MCF 10A (cell line): Measurements from ENCODE around the gene ANXA8. TPM values are rescaled to one million over a fixed set of nuclear protein-coding genes. Genes with fewer than 3 reads are reported as not detected.
A peak's percentile ranks its signal among the peaks of the same experiment; 100 is the strongest.

Experiments
- BruUV-seq: library from RNA; stranded (reverse); fragments of 400-500 nt; replicated peaks from 2 replicates; lab custom pipeline; 2021; lab: Mats Ljungman, UMichigan
- CTCF ChIA-PET: fragments of 300-600 bp; sonication (Branson Sonifier 250); formaldehyde crosslinking; extraction: SDS; loops from one replicate; lab custom pipeline; 2021; ENCODE audit warnings: antibody characterized with exemption, inconsistent platforms; lab: Yijun Ruan, JAX
- POLR2A ChIA-PET: fragments of 300-600, 350-650 bp; sonication (Branson Sonifier 250); formaldehyde crosslinking; extraction: SDS; loops from one replicate; lab custom pipeline; 2020; ENCODE audit warnings: antibody characterized with exemption, inconsistent platforms; lab: Yijun Ruan, JAX
- DNase-seq: peaks from one replicate; pipeline ENCODE4 v3.0.0-alpha.2; 2018; ENCODE audit not compliant: unreplicated experiment
- H3K27ac Mint-ChIP-seq: one replicate; pipeline ENCODE4 v1.8.0; 2022; ENCODE audit warnings: mild to moderate bottlenecking, low read depth, mixed read lengths; ENCODE audit not compliant: unreplicated experiment
- H3K27me3 Mint-ChIP-seq: one replicate; pipeline ENCODE4 v1.8.0; 2022; ENCODE audit warnings: mixed read lengths; ENCODE audit not compliant: insufficient read depth, unreplicated experiment
- H3K36me3 Mint-ChIP-seq: one replicate; pipeline ENCODE4 v1.8.0; 2022; ENCODE audit warnings: mild to moderate bottlenecking, moderate library complexity, mixed read lengths; ENCODE audit not compliant: insufficient read depth, unreplicated experiment
- H3K4me1 Mint-ChIP-seq: one replicate; pipeline ENCODE4 v1.8.0; 2022; ENCODE audit warnings: mixed read lengths; ENCODE audit not compliant: insufficient read depth, unreplicated experiment
- H3K4me3 Mint-ChIP-seq: one replicate; pipeline ENCODE4 v1.8.0; 2022; ENCODE audit warnings: mild to moderate bottlenecking, moderate library complexity, mixed read lengths; ENCODE audit not compliant: unreplicated experiment
- H3K9me3 Mint-ChIP-seq: one replicate; pipeline ENCODE4 v1.8.0; 2022; ENCODE audit warnings: mixed read lengths; ENCODE audit not compliant: unreplicated experiment
- CTCF ChIP-seq: fragments of 200-600 bp; IDR thresholded peaks from one replicate; pipeline ENCODE4 v1.8.0; 2022; ENCODE audit warnings: antibody characterized with exemption, mild to moderate bottlenecking; ENCODE audit not compliant: unreplicated experiment
- intact Hi-C: fragments of 100-400 bp; cut with micrococcal nuclease; formaldehyde crosslinking; loops from 2 replicates; pipeline ENCODE4 v1.14.1; 2022
- total RNA-seq: library from RNA; stranded (reverse); gene quantifications from 2 replicates; pipeline ENCODE4 v1.2.3, GENCODE V29; 2022

Gene ANXA8
- total RNA-seq, 1 experiment from 2014 or later: 103 TPM

GRCh38 chr10:47458466-47459154, 25.3 kb downstream of the ANXA8 start:
- H3K4me1 Mint-ChIP-seq: peaks cover 22% of the 10 kb centered on the region
- no peaks in the 10 kb centered on the region for H3K9me3 Mint-ChIP-seq
- intact Hi-C loops: no loop called here
- H3K27me3 Mint-ChIP-seq: peaks cover 11% of the 10 kb centered on the region
- H3K27ac Mint-ChIP-seq: peak overlapping the region; percentile 66
- DNase-seq: peak; percentile 67
- TF ChIP-seq CTCF: no peak
- ChIA-PET CTCF (interaction anchor here (0.6 kb wide), 1 partner anchor 19 kb away, joined by 3 read pairs; no protein-coding TSS in a partner anchor), POLR2A (interaction anchor here (0.7 kb wide), 1 partner anchor 135 kb away, joined by 3 read pairs; no protein-coding TSS in a partner anchor)
- BruUV-seq: no TSS peak
- H3K36me3 Mint-ChIP-seq: no peaks in the 10 kb centered on the region
- H3K4me3 Mint-ChIP-seq: peak overlapping the region; percentile 20

- H3K9me3 Mint-ChIP-seq: no peaks in the 10 kb centered on the region
- peak overlapping the region; percentile 66 for H3K27ac Mint-ChIP-seq
- no peaks in the 10 kb centered on the region for H3K36me3 Mint-ChIP-seq
- POLR2A ChIA-PET: no interaction called here
- peaks cover 22% of the 10 kb centered on the region for H3K4me1 Mint-ChIP-seq
- intact Hi-C loops: no loop called here
- BruUV-seq: no TSS peak
- peaks cover 17% of the 10 kb centered on the region for H3K27me3 Mint-ChIP-seq
- no peak for TF ChIP-seq CTCF
- CTCF ChIA-PET: interaction anchor here (0.6 kb wide), 1 partner anchor 18 kb away, joined by 3 read pairs; no protein-coding TSS in a partner anchor
- DNase-seq: no peak
- H3K4me3 Mint-ChIP-seq: no peak overlapping the region
Measured at GRCh38 chr10:47457826-47458225, 26.1 kb downstream of the ANXA8 start.

GRCh38 chr10:47457528-47457820, 26.4 kb downstream of the ANXA8 start:
- TF ChIP-seq CTCF: no peak
- Mint-ChIP-seq H3K27me3 (peaks cover 17% of the 10 kb centered on the region), H3K27ac (no peak overlapping the region), H3K4me1 (peaks cover 24% of the 10 kb centered on the region), H3K4me3 (no peak overlapping the region), H3K9me3 (no peaks in the 10 kb centered on the region), H3K36me3 (no peaks in the 10 kb centered on the region)
- intact Hi-C loops: no loop called here
- no TSS peak for BruUV-seq
- ChIA-PET CTCF (no interaction called here), POLR2A (no interaction called here)
- DNase-seq: no peak

- DNase-seq: no peak
- no peak overlapping the region for H3K27ac Mint-ChIP-seq
- H3K4me1 Mint-ChIP-seq: peaks cover 28% of the 10 kb centered on the region
- ChIA-PET POLR2A (no interaction called here), CTCF (no interaction called here)
- no peak for TF ChIP-seq CTCF
- H3K36me3 Mint-ChIP-seq: no peaks in the 10 kb centered on the region
- BruUV-seq: no TSS peak
- H3K9me3 Mint-ChIP-seq: no peaks in the 10 kb centered on the region
- intact Hi-C loops: no loop called here
- H3K4me3 Mint-ChIP-seq: no peak overlapping the region
- H3K27me3 Mint-ChIP-seq: peaks cover 17% of the 10 kb centered on the region
Measured at GRCh38 chr10:47456794-47457527, 27.0 kb downstream of the ANXA8 start.
